Caco-2 (cell line): ENCODE data around the gene TRAPPC14. TPM values are rescaled to one million over a fixed set of nuclear protein-coding genes. Genes with fewer than 3 reads are reported as not detected.

ENCODE experiments used
- BruUV-seq: library from RNA; stranded (reverse); fragments of 400-500 nt; replicated peaks from 2 replicates; lab custom pipeline; 2021; lab: Mats Ljungman, UMichigan
- CTCF ChIA-PET: fragments of 300-600 bp; sonication (Branson Sonifier 250); formaldehyde crosslinking; loops from one replicate; lab custom pipeline; 2022; ENCODE audit warnings: antibody characterized with exemption; lab: Charles Lee
- POLR2A ChIA-PET: fragments of 300-600 bp; sonication (Branson Sonifier 250); formaldehyde crosslinking; loops from one replicate; lab custom pipeline; 2022; ENCODE audit warnings: antibody characterized with exemption; lab: Charles Lee
- DNase-seq, 2 experiments: peaks; one replicate each; pipeline versions ENCODE4 v3.0.0 to v3.0.0-alpha.2; 2020 to 2022
- H3K27me3 ChIP-seq: replicated peaks from 2 replicates; pipeline ENCODE4 v1.6.0; 2011; ENCODE audit warnings: low read length; ENCODE audit not compliant: control insufficient read depth, insufficient read depth
- H3K36me3 ChIP-seq: 2 replicates; pipeline ENCODE4 v1.5.1; 2011; ENCODE audit warnings: low read length; ENCODE audit not compliant: control insufficient read depth, insufficient read depth
- H3K4me1 ChIP-seq: fragments of 250-450 bp; sonication (Bioruptor Pico); 2 replicates; pipeline ENCODE4 v1.5.1; 2020; ENCODE audit warnings: mild to moderate bottlenecking
- H3K4me3 ChIP-seq: 2 replicates; pipeline ENCODE4 v1.5.1; 2011; ENCODE audit warnings: low read depth, mild to moderate bottlenecking, control low read depth, low read length
- H3K9me3 ChIP-seq: fragments of 250-450 bp; sonication (Bioruptor Pico); 2 replicates; pipeline ENCODE4 v1.5.1; 2020; ENCODE audit warnings: mild to moderate bottlenecking, moderate library complexity
- H3K27ac Mint-ChIP-seq: one replicate; pipeline ENCODE4 v1.8.0; 2022; ENCODE audit warnings: mixed read lengths; ENCODE audit not compliant: unreplicated experiment
- H3K27me3 Mint-ChIP-seq: one replicate; pipeline ENCODE4 v1.8.0; 2022; ENCODE audit warnings: mixed read lengths; ENCODE audit not compliant: insufficient read depth, unreplicated experiment
- H3K36me3 Mint-ChIP-seq: one replicate; pipeline ENCODE4 v1.8.0; 2022; ENCODE audit warnings: mild to moderate bottlenecking, mixed read lengths; ENCODE audit not compliant: insufficient read depth, unreplicated experiment
- H3K4me1 Mint-ChIP-seq: one replicate; pipeline ENCODE4 v1.8.0; 2022; ENCODE audit warnings: low read depth, mixed read lengths; ENCODE audit not compliant: unreplicated experiment
- H3K4me3 Mint-ChIP-seq: one replicate; pipeline ENCODE4 v1.8.0; 2022; ENCODE audit warnings: mild to moderate bottlenecking, moderate library complexity, mixed read lengths; ENCODE audit not compliant: unreplicated experiment
- H3K9me3 Mint-ChIP-seq: one replicate; pipeline ENCODE4 v1.8.0; 2022; ENCODE audit warnings: mixed read lengths; ENCODE audit not compliant: unreplicated experiment
- intact Hi-C: fragments of 100-400 bp; cut with micrococcal nuclease; formaldehyde crosslinking; loops from one replicate; pipeline ENCODE4 v1.10.0; 2022; ENCODE audit not compliant: unreplicated experiment
- total RNA-seq: library from RNA; stranded (reverse); gene quantifications from 2 replicates; pipeline ENCODE4 v1.2.3, GENCODE V29; 2022
- TF ChIP-seq, protein P1 (sequence below), 2 experiments: fragments of 200-600 bp in 1 of 2; IDR thresholded peaks; 1 replicate in 1 of 2; 2 replicates in 1 of 2; pipeline versions ENCODE4 v1.5.1 to v1.8.0; 2011 to 2022; ENCODE audit warnings: antibody characterized with exemption in 1 of 2, control low read depth in 1 of 2, inconsistent platforms in 1 of 2, low read depth in 1 of 2, low read length in 1 of 2, mild to moderate bottlenecking in 1 of 2, moderate library complexity in 1 of 2; ENCODE audit not compliant: insufficient read depth in 1 of 2, severe bottlenecking in 1 of 2, unreplicated experiment in 1 of 2

Gene TRAPPC14
- total RNA-seq, 1 experiment from 2014 or later: 23.2 TPM

- Histone ChIP-seq H3K27me3 (no peaks in the 10 kb centered on the region), H3K4me1 (peaks cover 19% of the 10 kb centered on the region), H3K36me3 (no peaks in the 10 kb centered on the region), H3K4me3 (no peak overlapping the region; the same call in 1 of the 2 replicates), H3K9me3 (no peaks in the 10 kb centered on the region)
- H3K27ac Mint-ChIP-seq: no peak overlapping the region
- ChIA-PET POLR2A (interaction anchor here (0.6 kb wide), 1 partner anchor 98 kb away, joined by 3 read pairs; no protein-coding TSS in a partner anchor), CTCF (interaction anchor here (0.7 kb wide), 1 partner anchor 377 kb away, joined by 3 read pairs; no protein-coding TSS in a partner anchor)
- intact Hi-C loops: no loop called here
- no TSS peak for BruUV-seq
- peak overlapping the region; percentile 41 for H3K4me3 Mint-ChIP-seq
- peaks cover 39% of the 10 kb centered on the region for H3K4me1 Mint-ChIP-seq
- no peaks in the 10 kb centered on the region for H3K27me3 Mint-ChIP-seq
- H3K9me3 Mint-ChIP-seq: no peaks in the 10 kb centered on the region
- TF ChIP-seq, protein P1, sequence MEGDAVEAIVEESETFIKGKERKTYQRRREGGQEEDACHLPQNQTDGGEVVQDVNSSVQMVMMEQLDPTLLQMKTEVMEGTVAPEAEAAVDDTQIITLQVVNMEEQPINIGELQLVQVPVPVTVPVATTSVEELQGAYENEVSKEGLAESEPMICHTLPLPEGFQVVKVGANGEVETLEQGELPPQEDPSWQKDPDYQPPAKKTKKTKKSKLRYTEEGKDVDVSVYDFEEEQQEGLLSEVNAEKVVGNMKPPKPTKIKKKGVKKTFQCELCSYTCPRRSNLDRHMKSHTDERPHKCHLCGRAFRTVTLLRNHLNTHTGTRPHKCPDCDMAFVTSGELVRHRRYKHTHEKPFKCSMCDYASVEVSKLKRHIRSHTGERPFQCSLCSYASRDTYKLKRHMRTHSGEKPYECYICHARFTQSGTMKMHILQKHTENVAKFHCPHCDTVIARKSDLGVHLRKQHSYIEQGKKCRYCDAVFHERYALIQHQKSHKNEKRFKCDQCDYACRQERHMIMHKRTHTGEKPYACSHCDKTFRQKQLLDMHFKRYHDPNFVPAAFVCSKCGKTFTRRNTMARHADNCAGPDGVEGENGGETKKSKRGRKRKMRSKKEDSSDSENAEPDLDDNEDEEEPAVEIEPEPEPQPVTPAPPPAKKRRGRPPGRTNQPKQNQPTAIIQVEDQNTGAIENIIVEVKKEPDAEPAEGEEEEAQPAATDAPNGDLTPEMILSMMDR (IDR thresholded peaks at IDR 0.05; ENCODE audit: insufficient read depth in 1 of 2, low read depth in 1 of 2, low read length in 1 of 2, severe bottlenecking in 1 of 2, unreplicated experiment in 1 of 2): no peak
- DNase-seq: no peak
- no peaks in the 10 kb centered on the region for H3K36me3 Mint-ChIP-seq
These were observed 13.3 kb upstream of the TRAPPC14 start for GRCh38 chr7:100171840-100172239.

GRCh38 chr7:100171087-100171681, 12.7 kb upstream of the TRAPPC14 start:
- Histone ChIP-seq H3K4me3 (peak overlapping the region; percentile 42), H3K4me1 (peaks cover 19% of the 10 kb centered on the region), H3K36me3 (no peaks in the 10 kb centered on the region), H3K27me3 (no peaks in the 10 kb centered on the region), H3K9me3 (no peaks in the 10 kb centered on the region)
- H3K36me3 Mint-ChIP-seq: no peaks in the 10 kb centered on the region
- ChIA-PET CTCF (interaction anchor here (0.6 kb wide), 1 partner anchor 61 kb away, joined by 4 read pairs; no protein-coding TSS in a partner anchor), POLR2A (no interaction called here)
- no peak for DNase-seq
- no peak overlapping the region for H3K27ac Mint-ChIP-seq
- H3K4me1 Mint-ChIP-seq: peaks cover 39% of the 10 kb centered on the region
- intact Hi-C loops: no loop called here
- no peaks in the 10 kb centered on the region for H3K9me3 Mint-ChIP-seq
- no peaks in the 10 kb centered on the region for H3K27me3 Mint-ChIP-seq
- no TSS peak for BruUV-seq
- peak overlapping the region; percentile 46 for H3K4me3 Mint-ChIP-seq
- TF ChIP-seq, protein P1 (IDR thresholded peaks at IDR 0.05; ENCODE audit: insufficient read depth in 1 of 2, low read depth in 1 of 2, low read length in 1 of 2, severe bottlenecking in 1 of 2, unreplicated experiment in 1 of 2): no peak

DNA sequence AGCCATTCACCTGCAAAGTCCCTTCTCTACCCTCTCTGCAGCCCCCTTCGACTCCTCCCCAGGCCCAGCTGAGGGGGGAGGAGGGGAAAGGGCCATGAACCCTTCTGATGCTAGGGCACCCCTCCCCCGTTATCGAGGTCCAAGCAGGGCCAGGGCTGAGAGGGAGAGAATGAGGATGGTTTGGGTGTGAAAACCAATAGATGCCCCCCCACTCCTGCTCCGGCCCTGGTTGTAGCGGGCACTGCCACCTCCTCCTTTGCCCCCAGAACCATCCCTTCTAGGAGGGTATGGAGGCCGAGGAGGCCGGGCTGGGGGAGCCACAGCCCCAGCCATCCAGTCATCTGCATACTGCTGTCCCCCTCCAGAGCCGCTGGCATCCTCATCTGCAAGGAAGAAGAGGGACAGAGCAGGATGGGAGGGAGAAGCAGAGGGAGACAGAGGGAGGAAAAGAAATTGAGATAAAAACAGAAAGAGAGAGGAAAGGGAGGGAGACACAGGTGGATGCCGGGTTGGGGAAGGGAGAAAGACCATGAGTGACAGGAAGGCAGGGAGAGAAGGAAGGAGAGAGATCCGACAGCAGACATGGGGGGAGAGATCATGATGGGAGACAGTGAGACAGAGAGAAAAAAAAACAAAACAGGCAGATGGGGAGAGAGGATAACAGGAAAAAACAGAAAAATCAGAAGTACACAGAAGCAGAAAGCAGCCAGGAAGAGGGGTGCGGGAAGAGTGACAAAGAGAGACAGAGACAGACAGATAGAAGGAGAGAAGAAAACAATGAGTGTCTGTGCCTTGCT, 11.8 kb upstream of the TRAPPC14 start:
- no peak for DNase-seq
- no peaks in the 10 kb centered on the region for H3K36me3 ChIP-seq
- no peaks in the 10 kb centered on the region for H3K27me3 ChIP-seq
- intact Hi-C loops: no loop called here
- H3K4me3 ChIP-seq: no peak overlapping the region; the same call in 1 of the 2 replicates
- no peaks in the 10 kb centered on the region for H3K9me3 ChIP-seq
- no peaks in the 10 kb centered on the region for H3K36me3 Mint-ChIP-seq
- H3K4me3 Mint-ChIP-seq: peak overlapping the region; percentile 46
- no TSS peak for BruUV-seq
- H3K4me1 ChIP-seq: peaks cover 19% of the 10 kb centered on the region
- no peaks in the 10 kb centered on the region for H3K9me3 Mint-ChIP-seq
- H3K27me3 Mint-ChIP-seq: no peaks in the 10 kb centered on the region
- H3K4me1 Mint-ChIP-seq: peaks cover 33% of the 10 kb centered on the region
- H3K27ac Mint-ChIP-seq: no peak overlapping the region
- TF ChIP-seq, protein P1 (IDR thresholded peaks at IDR 0.05; ENCODE audit: insufficient read depth in 1 of 2, low read depth in 1 of 2, low read length in 1 of 2, severe bottlenecking in 1 of 2, unreplicated experiment in 1 of 2): no peak
- CTCF ChIA-PET: interaction anchor here (0.6 kb wide), 1 partner anchor 103 kb away, joined by 3 read pairs; no protein-coding TSS in a partner anchor
- POLR2A ChIA-PET: no interaction called here
